LNCAP (cell line): Measurements from ENCODE around the gene CD1E.

Experiments
- TF ChIP-seq, protein P1 (sequence below): fragments of 450-650 bp; IDR thresholded peaks from 2 replicates; pipeline ENCODE4 v1.5.1; 2017; ENCODE audit warnings: mild to moderate bottlenecking

The CD1E gene

DNA sequence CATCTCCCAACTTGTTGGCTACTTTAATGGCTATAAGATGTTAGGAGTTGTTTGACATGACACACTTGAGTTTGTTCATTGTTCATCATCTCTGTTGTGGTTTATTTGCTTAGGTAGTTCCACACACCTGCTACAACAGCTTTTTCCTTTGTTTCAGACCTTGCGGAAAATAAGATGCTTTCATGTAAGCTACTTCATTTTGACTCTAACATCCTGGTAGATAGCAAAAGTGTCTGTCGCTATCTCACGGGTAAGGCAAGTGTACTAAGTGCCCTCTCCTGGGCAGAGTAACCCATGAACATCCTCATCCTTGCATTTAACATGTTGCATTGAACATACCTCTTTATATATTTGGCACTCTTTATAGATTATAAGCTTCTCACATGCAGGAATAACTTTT, 47.2 kb downstream of the CD1E start:
- TF ChIP-seq, protein P1, sequence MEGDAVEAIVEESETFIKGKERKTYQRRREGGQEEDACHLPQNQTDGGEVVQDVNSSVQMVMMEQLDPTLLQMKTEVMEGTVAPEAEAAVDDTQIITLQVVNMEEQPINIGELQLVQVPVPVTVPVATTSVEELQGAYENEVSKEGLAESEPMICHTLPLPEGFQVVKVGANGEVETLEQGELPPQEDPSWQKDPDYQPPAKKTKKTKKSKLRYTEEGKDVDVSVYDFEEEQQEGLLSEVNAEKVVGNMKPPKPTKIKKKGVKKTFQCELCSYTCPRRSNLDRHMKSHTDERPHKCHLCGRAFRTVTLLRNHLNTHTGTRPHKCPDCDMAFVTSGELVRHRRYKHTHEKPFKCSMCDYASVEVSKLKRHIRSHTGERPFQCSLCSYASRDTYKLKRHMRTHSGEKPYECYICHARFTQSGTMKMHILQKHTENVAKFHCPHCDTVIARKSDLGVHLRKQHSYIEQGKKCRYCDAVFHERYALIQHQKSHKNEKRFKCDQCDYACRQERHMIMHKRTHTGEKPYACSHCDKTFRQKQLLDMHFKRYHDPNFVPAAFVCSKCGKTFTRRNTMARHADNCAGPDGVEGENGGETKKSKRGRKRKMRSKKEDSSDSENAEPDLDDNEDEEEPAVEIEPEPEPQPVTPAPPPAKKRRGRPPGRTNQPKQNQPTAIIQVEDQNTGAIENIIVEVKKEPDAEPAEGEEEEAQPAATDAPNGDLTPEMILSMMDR = no peak

DNA sequence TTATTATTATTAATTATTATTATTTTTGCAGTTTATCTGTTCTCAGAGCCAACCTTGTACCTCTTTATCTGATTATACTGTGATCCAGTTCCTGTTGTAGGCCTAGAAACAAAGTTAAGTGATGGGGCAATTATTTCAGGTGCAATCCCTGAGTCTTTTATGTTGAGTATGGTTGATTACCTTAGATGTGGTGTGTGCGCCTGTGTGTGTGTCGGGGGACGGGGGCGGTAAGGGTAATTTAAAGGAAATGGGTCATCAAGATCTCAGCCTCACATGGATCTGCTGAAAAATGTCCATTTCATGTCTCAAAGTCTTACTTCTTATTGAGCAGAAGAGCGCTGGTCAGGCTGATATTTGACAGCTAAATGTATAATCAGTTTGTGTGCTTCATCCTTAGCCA, 53.4 kb downstream of the CD1E start:
- TF ChIP-seq, protein P1 = no peak
